ENCODE data around the gene GBE1. TPM values are rescaled to one million over a fixed set of nuclear protein-coding genes. Genes with fewer than 3 reads are reported as not detected.

The GBE1 gene
- total RNA-seq, 1 donor from 2014 or later, result 10.9 TPM

- no peak overlapping the region for H3K27ac Mint-ChIP-seq
- no peaks in the 10 kb centered on the region for H3K36me3 Mint-ChIP-seq (ENCODE audit: insufficient read depth)
- no peak overlapping the region for H3K4me3 Mint-ChIP-seq (ENCODE audit: low read depth)
- no peak for DNase-seq (ENCODE audit: low spot score, unreplicated experiment)
- H3K27me3 Mint-ChIP-seq, result no peaks in the 10 kb centered on the region
- peaks cover 2% of the 10 kb centered on the region for H3K4me1 Mint-ChIP-seq (ENCODE audit: low read depth)
- no peaks in the 10 kb centered on the region for H3K9me3 Mint-ChIP-seq (ENCODE audit: low read depth)
- TF ChIP-seq, protein P1, sequence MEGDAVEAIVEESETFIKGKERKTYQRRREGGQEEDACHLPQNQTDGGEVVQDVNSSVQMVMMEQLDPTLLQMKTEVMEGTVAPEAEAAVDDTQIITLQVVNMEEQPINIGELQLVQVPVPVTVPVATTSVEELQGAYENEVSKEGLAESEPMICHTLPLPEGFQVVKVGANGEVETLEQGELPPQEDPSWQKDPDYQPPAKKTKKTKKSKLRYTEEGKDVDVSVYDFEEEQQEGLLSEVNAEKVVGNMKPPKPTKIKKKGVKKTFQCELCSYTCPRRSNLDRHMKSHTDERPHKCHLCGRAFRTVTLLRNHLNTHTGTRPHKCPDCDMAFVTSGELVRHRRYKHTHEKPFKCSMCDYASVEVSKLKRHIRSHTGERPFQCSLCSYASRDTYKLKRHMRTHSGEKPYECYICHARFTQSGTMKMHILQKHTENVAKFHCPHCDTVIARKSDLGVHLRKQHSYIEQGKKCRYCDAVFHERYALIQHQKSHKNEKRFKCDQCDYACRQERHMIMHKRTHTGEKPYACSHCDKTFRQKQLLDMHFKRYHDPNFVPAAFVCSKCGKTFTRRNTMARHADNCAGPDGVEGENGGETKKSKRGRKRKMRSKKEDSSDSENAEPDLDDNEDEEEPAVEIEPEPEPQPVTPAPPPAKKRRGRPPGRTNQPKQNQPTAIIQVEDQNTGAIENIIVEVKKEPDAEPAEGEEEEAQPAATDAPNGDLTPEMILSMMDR (IDR thresholded peaks at IDR 0.05; ENCODE audit: unreplicated experiment), result no peak
Measured at GRCh38 chr3:81572201-81572756, 189.2 kb downstream of the GBE1 start.

DNA sequence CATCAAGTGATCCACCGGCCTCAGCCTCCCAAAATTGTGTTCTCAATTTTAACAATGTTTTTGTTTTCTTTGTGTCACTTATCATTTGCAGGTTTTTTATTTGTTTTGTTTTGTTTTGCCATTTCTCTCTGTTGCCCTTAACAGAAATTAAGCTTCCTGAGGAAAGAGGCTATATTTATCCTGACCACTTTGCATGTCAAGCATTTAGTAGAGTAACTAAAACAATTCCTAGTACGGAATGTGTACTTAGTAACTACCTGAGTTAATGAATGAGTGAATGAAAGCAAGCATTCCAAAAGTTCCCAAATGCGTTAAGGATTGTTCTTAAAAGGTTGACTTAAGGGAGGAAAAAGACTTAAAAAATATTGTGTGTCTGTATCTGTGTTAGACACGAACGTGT lies 193.1 kb downstream of the GBE1 start:
- Mint-ChIP-seq H3K4me3 (ENCODE audit: low read depth) (no peak overlapping the region), H3K36me3 (ENCODE audit: insufficient read depth) (no peaks in the 10 kb centered on the region), H3K4me1 (ENCODE audit: low read depth) (peaks cover 2% of the 10 kb centered on the region), H3K9me3 (ENCODE audit: low read depth) (no peaks in the 10 kb centered on the region), H3K27ac (no peak overlapping the region), H3K27me3 (no peaks in the 10 kb centered on the region)
- TF ChIP-seq, protein P1 (IDR thresholded peaks at IDR 0.05; ENCODE audit: unreplicated experiment), result no peak
- DNase-seq (ENCODE audit: low spot score, unreplicated experiment), result no peak

GRCh38 chr3:81565041-81565440 lies 196.4 kb downstream of the GBE1 start:
- H3K27me3 Mint-ChIP-seq, result no peaks in the 10 kb centered on the region
- DNase-seq (ENCODE audit: low spot score, unreplicated experiment), result no peak
- H3K4me3 Mint-ChIP-seq (ENCODE audit: low read depth), result no peak overlapping the region
- no peaks in the 10 kb centered on the region for H3K9me3 Mint-ChIP-seq (ENCODE audit: low read depth)
- H3K4me1 Mint-ChIP-seq (ENCODE audit: low read depth), result peaks cover 2% of the 10 kb centered on the region
- H3K27ac Mint-ChIP-seq, result no peak overlapping the region
- TF ChIP-seq, protein P1 (IDR thresholded peaks at IDR 0.05; ENCODE audit: unreplicated experiment), result no peak
- H3K36me3 Mint-ChIP-seq (ENCODE audit: insufficient read depth), result no peaks in the 10 kb centered on the region

DNA sequence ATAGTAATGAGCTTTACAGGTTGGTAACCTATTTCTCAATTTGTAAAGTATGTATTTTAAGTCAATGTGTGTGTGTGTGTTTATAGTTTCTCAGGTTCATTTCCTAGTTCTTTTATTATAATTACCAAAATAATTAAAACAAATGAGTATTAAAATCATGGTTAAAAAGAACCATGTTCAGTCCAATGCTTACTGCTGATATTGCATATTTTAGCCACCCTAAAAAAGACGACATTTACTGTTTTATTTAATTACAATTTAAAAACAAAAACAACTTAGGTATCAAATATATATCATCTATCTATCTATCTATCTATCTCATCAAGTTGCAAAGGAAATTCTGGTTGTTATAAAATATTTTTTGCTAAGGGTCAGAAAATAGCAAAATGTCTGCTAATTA lies 203.3 kb downstream of the GBE1 start:
- Mint-ChIP-seq H3K27me3 (no peaks in the 10 kb centered on the region), H3K4me3 (ENCODE audit: low read depth) (no peak overlapping the region), H3K4me1 (ENCODE audit: low read depth) (peaks cover 21% of the 10 kb centered on the region), H3K36me3 (ENCODE audit: insufficient read depth) (no peaks in the 10 kb centered on the region), H3K27ac (no peak overlapping the region), H3K9me3 (ENCODE audit: low read depth) (no peaks in the 10 kb centered on the region)
- TF ChIP-seq, protein P1 (IDR thresholded peaks at IDR 0.05; ENCODE audit: unreplicated experiment), result no peak
- no peak for DNase-seq (ENCODE audit: low spot score, unreplicated experiment)

DNA sequence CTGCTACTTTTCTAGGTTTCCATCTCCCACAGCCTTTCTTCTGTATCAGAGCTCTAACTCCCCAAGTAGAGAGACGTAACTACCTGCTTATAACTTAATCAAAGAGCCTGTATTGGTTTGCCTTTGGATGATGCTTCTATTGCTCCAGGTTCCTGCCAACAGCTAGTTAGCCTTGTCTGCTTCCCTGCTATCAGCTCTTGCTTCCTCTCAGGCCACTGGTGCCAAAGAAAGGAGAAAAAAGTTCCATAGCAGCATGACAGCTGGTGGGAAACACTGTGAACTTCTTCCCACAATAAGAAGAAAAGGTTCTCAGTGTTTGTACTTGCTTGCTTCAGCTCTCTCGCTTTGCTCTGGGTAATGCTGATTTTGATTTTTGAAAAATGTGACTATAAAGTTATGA lies 206.6 kb downstream of the GBE1 start:
- no peak for DNase-seq (ENCODE audit: low spot score, unreplicated experiment)
- TF ChIP-seq, protein P1 (IDR thresholded peaks at IDR 0.05; ENCODE audit: unreplicated experiment), result no peak
- Mint-ChIP-seq H3K9me3 (ENCODE audit: low read depth) (peaks cover 11% of the 10 kb centered on the region), H3K4me1 (ENCODE audit: low read depth) (peaks cover 21% of the 10 kb centered on the region), H3K36me3 (ENCODE audit: insufficient read depth) (no peaks in the 10 kb centered on the region), H3K4me3 (ENCODE audit: low read depth) (no peak overlapping the region), H3K27ac (no peak overlapping the region), H3K27me3 (no peaks in the 10 kb centered on the region)
